Hepatic stellate cell (primary cell): Measurements from ENCODE around the gene ACSF2.

Experiments used
- DNase-seq: peaks from one replicate; pipeline ENCODE4 v3.0.0; 2011; ENCODE audit warnings: low spot score

The ACSF2 gene

GRCh38 chr17:50440172-50440837, 14.3 kb downstream of the ACSF2 start:
- no peak for DNase-seq

- DNase-seq: no peak
Measured at GRCh38 chr17:50440838-50441829, 15.1 kb downstream of the ACSF2 start.

GRCh38 chr17:50443505-50443974, 17.5 kb downstream of the ACSF2 start:
- DNase-seq: no peak

- no peak for DNase-seq
Measured at GRCh38 chr17:50444841-50445715, 19.1 kb downstream of the ACSF2 start.

- no peak for DNase-seq
Measured at GRCh38 chr17:50445730-50446325, 19.8 kb downstream of the ACSF2 start.

- no peak for DNase-seq
Measured at GRCh38 chr17:50447870-50448595, 22.0 kb downstream of the ACSF2 start.

- no peak for DNase-seq
Measured at GRCh38 chr17:50448643-50449042, 22.6 kb downstream of the ACSF2 start.

GRCh38 chr17:50451943-50452629, 26.1 kb downstream of the ACSF2 start:
- no peak for DNase-seq

- no peak for DNase-seq
Measured at GRCh38 chr17:50452630-50453300, 26.7 kb downstream of the ACSF2 start.

- DNase-seq: no peak
Measured at GRCh38 chr17:50453901-50454300, 27.9 kb downstream of the ACSF2 start.

- DNase-seq: no peak
Measured at GRCh38 chr17:50457621-50458020, 31.6 kb downstream of the ACSF2 start.

GRCh38 chr17:50458270-50458669, 32.3 kb downstream of the ACSF2 start:
- DNase-seq: no peak

GRCh38 chr17:50458701-50459676, 33.0 kb downstream of the ACSF2 start:
- no peak for DNase-seq

GRCh38 chr17:50459756-50460155, 33.7 kb downstream of the ACSF2 start:
- no peak for DNase-seq

GRCh38 chr17:50460831-50461526, 35.0 kb downstream of the ACSF2 start:
- no peak for DNase-seq

GRCh38 chr17:50461550-50462132, 35.6 kb downstream of the ACSF2 start:
- no peak for DNase-seq

GRCh38 chr17:50462446-50462845, 36.4 kb downstream of the ACSF2 start:
- no peak for DNase-seq

- DNase-seq: no peak
Measured at GRCh38 chr17:50464121-50464520, 38.1 kb downstream of the ACSF2 start.
